Ascending aorta (tissue), 2 donors: ENCODE measurements around the gene CWC27. TPM values are rescaled to one million over a fixed set of nuclear protein-coding genes. Genes with fewer than 3 reads are reported as not detected.

ENCODE experiments used
- DNase-seq, 2 donors: peaks; one replicate each; pipeline ENCODE4 v3.0.0-alpha.2; 2019; ENCODE audit warnings: low spot score in 2 of 2
- H3K27ac ChIP-seq, 2 donors: fragments of 200-600 bp; sonication (generic); one replicate each; pipeline ENCODE4 v1.5.1; 2016 to 2017; ENCODE audit warnings: mild to moderate bottlenecking in 1 of 2
- H3K27me3 ChIP-seq: fragments of 200-600 bp; sonication (generic); one replicate; pipeline ENCODE4 v1.5.1; 2017
- H3K36me3 ChIP-seq, 2 donors: fragments of 200-600 bp; sonication (generic); one replicate each; pipeline ENCODE4 v1.5.1; 2016
- H3K4me1 ChIP-seq, 2 donors: fragments of 200-600 bp; sonication (generic); one replicate each; pipeline ENCODE4 v1.5.1; 2016 to 2017; ENCODE audit warnings: mild to moderate bottlenecking in 1 of 2
- H3K4me3 ChIP-seq, 2 donors: fragments of 200-600 bp; sonication (generic); one replicate each; pipeline ENCODE4 v1.5.1; 2016 to 2017; ENCODE audit warnings: mild to moderate bottlenecking in 1 of 2
- H3K9me3 ChIP-seq, 2 donors: fragments of 200-600 bp; sonication (generic); one replicate each; pipeline ENCODE4 v1.5.1; 2016
- CTCF ChIP-seq, 3 experiments: fragments of 200-600 bp in 2 of 3; fragments of 450-650 bp in 1 of 3; sonication (generic) in 2 of 3; IDR thresholded peaks; one replicate each; pipeline ENCODE4 v1.5.1; 2016 to 2019; ENCODE audit warnings: antibody characterized with exemption in 3 of 3, mild to moderate bottlenecking in 1 of 3, moderate library complexity in 1 of 3
- intact Hi-C: fragments of 100-400 bp; cut with DNase I; formaldehyde crosslinking; loops from one replicate; pipeline ENCODE4 v1.15.1; 2023
- total RNA-seq: library from RNA; depleted of rRNA; stranded (reverse); fragments of >200 nt; gene quantifications from one replicate; pipeline ENCODE4 v1.1.0, GENCODE V29; 2016

Gene CWC27
- total RNA-seq, 1 donor from 2014 or later: 1.7 TPM

- intact Hi-C loops: no loop called here
- H3K4me3 ChIP-seq: no peak overlapping the region
- no peaks in the 10 kb centered on the region for H3K4me1 ChIP-seq
- no peaks in the 10 kb centered on the region for H3K9me3 ChIP-seq
- no peak for DNase-seq
- TF ChIP-seq CTCF (IDR thresholded peaks at IDR 0.05): no peak
- no peaks in the 10 kb centered on the region for H3K36me3 ChIP-seq
- H3K27ac ChIP-seq: no peak overlapping the region
- H3K27me3 ChIP-seq: no peaks in the 10 kb centered on the region
Observed at GRCh38 chr5:65015767-65016166, 247.0 kb downstream of the CWC27 start.

- H3K4me3 ChIP-seq: no peak overlapping the region
- no peaks in the 10 kb centered on the region for H3K36me3 ChIP-seq
- no peaks in the 10 kb centered on the region for H3K27me3 ChIP-seq
- no peaks in the 10 kb centered on the region for H3K4me1 ChIP-seq
- intact Hi-C loops: no loop called here
- TF ChIP-seq CTCF (IDR thresholded peaks at IDR 0.05): no peak
- no peaks in the 10 kb centered on the region for H3K9me3 ChIP-seq
- DNase-seq: no peak
- H3K27ac ChIP-seq: no peak overlapping the region
Observed at GRCh38 chr5:65017636-65018035, 248.9 kb downstream of the CWC27 start.

- intact Hi-C loops: no loop called here
- H3K36me3 ChIP-seq: no peaks in the 10 kb centered on the region
- no peaks in the 10 kb centered on the region for H3K27me3 ChIP-seq
- no peak overlapping the region for H3K4me3 ChIP-seq
- no peaks in the 10 kb centered on the region for H3K4me1 ChIP-seq
- TF ChIP-seq CTCF (IDR thresholded peaks at IDR 0.05): no peak
- H3K9me3 ChIP-seq: no peaks in the 10 kb centered on the region
- no peak for DNase-seq
- H3K27ac ChIP-seq: no peak overlapping the region
Observed at GRCh38 chr5:65018763-65019162, 250.0 kb downstream of the CWC27 start.

GRCh38 chr5:65020492-65020891 is 251.8 kb downstream of the CWC27 start:
- Histone ChIP-seq H3K4me1 (no peaks in the 10 kb centered on the region), H3K9me3 (no peaks in the 10 kb centered on the region)
- no peak for DNase-seq

GRCh38 chr5:65021527-65022226 is 252.9 kb downstream of the CWC27 start:
- intact Hi-C loops: no loop called here
- Histone ChIP-seq H3K4me3 (no peak overlapping the region), H3K9me3 (no peaks in the 10 kb centered on the region), H3K27me3 (no peaks in the 10 kb centered on the region), H3K4me1 (no peaks in the 10 kb centered on the region), H3K27ac (no peak overlapping the region), H3K36me3 (no peaks in the 10 kb centered on the region)
- DNase-seq: no peak
- no peak for TF ChIP-seq CTCF (IDR thresholded peaks at IDR 0.05)

More at GRCh38 chr5:65020492-65020891, 251.8 kb downstream of the CWC27 start:
- intact Hi-C loops: no loop called here
- no peak overlapping the region for H3K27ac ChIP-seq
- H3K27me3 ChIP-seq: no peaks in the 10 kb centered on the region
- H3K36me3 ChIP-seq: no peaks in the 10 kb centered on the region
- no peak for TF ChIP-seq CTCF (IDR thresholded peaks at IDR 0.05)
- H3K4me3 ChIP-seq: no peak overlapping the region

GRCh38 chr5:65022932-65023331 is 254.2 kb downstream of the CWC27 start:
- Histone ChIP-seq H3K27me3 (no peaks in the 10 kb centered on the region), H3K4me3 (no peak overlapping the region), H3K9me3 (no peaks in the 10 kb centered on the region), H3K36me3 (no peaks in the 10 kb centered on the region), H3K4me1 (no peaks in the 10 kb centered on the region), H3K27ac (no peak overlapping the region)
- DNase-seq: no peak
- TF ChIP-seq CTCF (IDR thresholded peaks at IDR 0.05): no peak
- intact Hi-C loops: no loop called here
